KOPT-K1 (cell line): ENCODE results near the gene TBC1D19.

ENCODE experiments used
- H3K27ac ChIP-seq: fragments of 200-600 bp; sonication (generic); 2 replicates; pipeline ENCODE4 v1.5.1; 2016; ENCODE audit warnings: antibody characterized with exemption, mild to moderate bottlenecking, low read depth, low read length; ENCODE audit not compliant: poor library complexity, severe bottlenecking
- H3K36me3 ChIP-seq: fragments of 200-600 bp; sonication (generic); 2 replicates; pipeline ENCODE4 v1.5.1; 2017; ENCODE audit warnings: antibody characterized with exemption, mild to moderate bottlenecking, low read length, moderate library complexity; ENCODE audit not compliant: insufficient read depth
- H3K9me3 ChIP-seq: fragments of 200-600 bp; sonication (generic); 2 replicates; pipeline ENCODE4 v1.5.1; 2017; ENCODE audit warnings: antibody characterized with exemption, low read length, mild to moderate bottlenecking; ENCODE audit not compliant: insufficient read depth, poor library complexity, severe bottlenecking

Gene TBC1D19

GRCh38 chr4:26784207-26784865 lies 200.5 kb downstream of the TBC1D19 start:
- Histone ChIP-seq H3K9me3 (no peaks in the 10 kb centered on the region), H3K27ac (no peak overlapping the region), H3K36me3 (no peaks in the 10 kb centered on the region)

GRCh38 chr4:26785312-26785711 lies 201.4 kb downstream of the TBC1D19 start:
- H3K36me3 ChIP-seq, result no peaks in the 10 kb centered on the region
- H3K27ac ChIP-seq, result no peak overlapping the region
- H3K9me3 ChIP-seq, result no peaks in the 10 kb centered on the region

GRCh38 chr4:26785810-26786209 lies 201.9 kb downstream of the TBC1D19 start:
- Histone ChIP-seq H3K36me3 (no peaks in the 10 kb centered on the region), H3K9me3 (no peaks in the 10 kb centered on the region), H3K27ac (no peak overlapping the region)

GRCh38 chr4:26786916-26787315 lies 203.0 kb downstream of the TBC1D19 start:
- Histone ChIP-seq H3K27ac (no peak overlapping the region), H3K36me3 (no peaks in the 10 kb centered on the region), H3K9me3 (no peaks in the 10 kb centered on the region)

GRCh38 chr4:26787461-26788340 lies 203.8 kb downstream of the TBC1D19 start:
- Histone ChIP-seq H3K36me3 (no peaks in the 10 kb centered on the region), H3K9me3 (no peaks in the 10 kb centered on the region), H3K27ac (no peak overlapping the region)

- Histone ChIP-seq H3K9me3 (no peaks in the 10 kb centered on the region), H3K27ac (no peak overlapping the region), H3K36me3 (no peaks in the 10 kb centered on the region)
Measured at GRCh38 chr4:26788341-26788733, 204.5 kb downstream of the TBC1D19 start.

GRCh38 chr4:26789208-26789607 lies 205.3 kb downstream of the TBC1D19 start:
- H3K36me3 ChIP-seq, result no peaks in the 10 kb centered on the region
- H3K9me3 ChIP-seq, result no peaks in the 10 kb centered on the region
- no peak overlapping the region for H3K27ac ChIP-seq

- H3K9me3 ChIP-seq, result no peaks in the 10 kb centered on the region
- no peak overlapping the region for H3K27ac ChIP-seq
- no peaks in the 10 kb centered on the region for H3K36me3 ChIP-seq
Measured at GRCh38 chr4:26791346-26791745, 207.5 kb downstream of the TBC1D19 start.

- Histone ChIP-seq H3K36me3 (no peaks in the 10 kb centered on the region), H3K9me3 (no peaks in the 10 kb centered on the region), H3K27ac (no peak overlapping the region)
Measured at GRCh38 chr4:26792639-26793038, 208.8 kb downstream of the TBC1D19 start.

- H3K36me3 ChIP-seq, result no peaks in the 10 kb centered on the region
- no peak overlapping the region for H3K27ac ChIP-seq
Measured at GRCh38 chr4:26793735-26794134, 209.9 kb downstream of the TBC1D19 start.

GRCh38 chr4:26796081-26796480 lies 212.2 kb downstream of the TBC1D19 start:
- Histone ChIP-seq H3K9me3 (no peaks in the 10 kb centered on the region), H3K36me3 (no peaks in the 10 kb centered on the region), H3K27ac (no peak overlapping the region)

More at GRCh38 chr4:26793735-26794134, 209.9 kb downstream of the TBC1D19 start:
- no peaks in the 10 kb centered on the region for H3K9me3 ChIP-seq

GRCh38 chr4:26802790-26803189 lies 218.9 kb downstream of the TBC1D19 start:
- Histone ChIP-seq H3K36me3 (no peaks in the 10 kb centered on the region), H3K27ac (no peak overlapping the region)

GRCh38 chr4:26803211-26803861 lies 219.5 kb downstream of the TBC1D19 start:
- H3K9me3 ChIP-seq, result no peaks in the 10 kb centered on the region
- H3K36me3 ChIP-seq, result no peaks in the 10 kb centered on the region
- H3K27ac ChIP-seq, result no peak overlapping the region

More at GRCh38 chr4:26802790-26803189, 218.9 kb downstream of the TBC1D19 start:
- no peaks in the 10 kb centered on the region for H3K9me3 ChIP-seq

GRCh38 chr4:26804451-26804850 lies 220.6 kb downstream of the TBC1D19 start:
- Histone ChIP-seq H3K36me3 (no peaks in the 10 kb centered on the region), H3K9me3 (no peaks in the 10 kb centered on the region), H3K27ac (no peak overlapping the region)

GRCh38 chr4:26804925-26805324 lies 221.0 kb downstream of the TBC1D19 start:
- Histone ChIP-seq H3K36me3 (no peaks in the 10 kb centered on the region), H3K27ac (no peak overlapping the region), H3K9me3 (no peaks in the 10 kb centered on the region)
